Stimulated activated CD8-positive, alpha-beta memory T cell treated with anti-CD3 and anti-CD28 coated beads, Interleukin-12 subunit alpha, Interleukin-12 subunit beta, amount 100 ng/mL, for 4 hours (primary cell): ENCODE data around the gene CELF4.

Source experiments
- DNase-seq: peaks from one replicate; pipeline ENCODE4 v3.0.0-alpha.2; 2020; ENCODE audit warnings: low read depth

CELF4 gene

DNA sequence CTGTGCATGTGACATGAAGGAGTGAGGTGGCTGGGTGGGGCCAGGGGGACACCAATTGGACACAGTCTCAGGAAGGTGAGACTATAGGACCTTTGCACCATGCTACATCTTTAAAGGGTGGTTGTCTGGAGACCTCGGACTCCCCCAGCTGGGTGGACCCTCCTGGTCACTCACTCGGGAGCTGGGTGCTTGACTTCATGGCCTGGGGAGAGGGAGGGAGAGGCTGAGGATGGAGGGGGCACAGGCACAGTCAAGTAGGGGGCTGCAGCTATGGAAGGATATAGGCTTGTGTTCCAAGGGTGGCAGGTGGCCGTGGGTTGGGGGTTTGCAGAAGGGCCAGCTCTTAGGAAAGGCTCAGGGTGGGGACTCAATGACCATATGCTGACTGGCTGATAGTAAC, 7.1 kb upstream of the CELF4 start:
- no peak for DNase-seq

DNA sequence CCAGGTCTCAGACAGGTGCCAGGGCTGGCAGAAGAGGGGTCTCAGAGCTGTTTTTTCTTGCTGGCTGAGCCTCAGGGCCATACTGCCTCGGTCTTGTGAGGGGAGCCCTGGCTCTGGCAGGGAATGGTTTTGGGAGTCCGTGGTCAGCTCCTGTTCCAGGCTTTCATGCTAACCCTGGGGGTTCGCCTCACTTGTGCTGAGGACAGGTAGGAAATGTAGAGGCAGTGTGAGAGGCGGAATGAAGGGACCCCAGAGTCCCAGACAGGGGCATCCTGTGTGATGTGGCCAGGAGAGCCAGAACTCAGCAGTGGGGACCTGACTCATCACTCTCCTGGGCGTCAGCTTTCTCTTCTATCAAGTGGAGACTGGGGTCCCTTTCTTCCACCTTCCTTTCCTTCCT, 5.7 kb upstream of the CELF4 start:
- no peak for DNase-seq

DNA sequence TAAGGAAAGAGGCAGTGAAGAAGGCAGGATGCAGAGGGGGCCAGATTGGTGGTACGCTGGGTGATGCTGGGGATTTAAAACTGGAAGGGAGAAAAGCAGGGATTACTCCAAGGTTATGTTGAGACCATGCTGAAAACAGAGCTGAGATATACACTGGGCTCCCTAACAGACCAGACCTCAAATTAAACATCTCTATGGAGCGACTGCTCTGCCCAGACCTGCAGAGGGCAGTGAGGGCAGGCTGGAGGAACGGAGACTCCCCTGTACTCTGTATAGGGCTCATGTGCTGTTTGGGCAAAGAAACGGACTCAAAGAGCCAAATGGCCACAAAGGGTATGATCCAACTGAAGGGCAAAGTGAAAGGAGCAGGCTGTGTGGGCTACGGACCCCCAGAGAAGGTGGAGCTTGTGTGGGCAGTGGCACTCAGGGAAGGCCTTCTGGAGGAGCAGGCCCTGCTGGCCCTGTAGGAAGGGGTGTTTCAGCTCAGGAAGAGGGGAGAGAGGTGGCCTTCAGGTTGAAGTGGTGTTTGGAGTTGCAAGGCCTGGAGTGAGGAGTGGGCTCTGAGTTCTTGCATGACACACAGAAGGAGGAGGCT, 4.8 kb upstream of the CELF4 start:
- DNase-seq = no peak

DNA sequence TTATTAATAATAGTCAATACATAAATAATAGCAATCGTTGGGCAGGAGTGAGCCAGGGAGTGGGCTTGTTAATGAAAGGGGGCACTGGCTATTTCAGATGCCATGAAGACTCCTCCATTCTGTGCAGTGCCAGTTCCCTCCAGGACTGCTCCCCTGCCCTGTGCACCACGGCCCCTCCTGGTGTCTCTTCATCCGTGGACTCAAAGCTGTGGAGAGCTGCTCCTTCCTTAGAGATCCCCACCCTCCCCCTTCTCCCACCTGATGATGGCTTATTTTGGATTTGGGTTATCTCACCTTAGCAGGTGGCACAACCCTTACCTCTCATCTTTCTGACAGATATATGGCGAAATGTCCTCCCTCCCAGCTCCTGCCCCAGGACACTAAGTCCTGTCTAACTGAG, 3.1 kb upstream of the CELF4 start:
- no peak for DNase-seq

DNA sequence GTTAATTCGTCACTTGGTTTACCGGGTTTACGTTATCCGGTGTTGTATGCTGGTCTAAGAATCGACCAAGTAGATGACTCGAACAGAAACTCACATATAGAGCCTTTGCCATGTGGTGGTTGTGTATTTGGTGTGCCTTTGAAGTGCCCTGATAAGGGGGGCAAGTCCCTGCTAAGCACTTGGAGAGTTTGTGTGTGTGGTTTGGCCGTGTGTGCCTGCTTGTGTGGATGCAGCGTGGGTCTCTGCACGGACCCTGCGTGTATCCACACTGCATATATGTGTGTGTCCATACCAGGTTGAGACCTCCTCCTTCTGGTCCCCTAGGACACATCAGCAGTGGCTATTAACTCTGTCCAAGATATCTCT, 2.4 kb upstream of the CELF4 start:
- DNase-seq = no peak

DNA sequence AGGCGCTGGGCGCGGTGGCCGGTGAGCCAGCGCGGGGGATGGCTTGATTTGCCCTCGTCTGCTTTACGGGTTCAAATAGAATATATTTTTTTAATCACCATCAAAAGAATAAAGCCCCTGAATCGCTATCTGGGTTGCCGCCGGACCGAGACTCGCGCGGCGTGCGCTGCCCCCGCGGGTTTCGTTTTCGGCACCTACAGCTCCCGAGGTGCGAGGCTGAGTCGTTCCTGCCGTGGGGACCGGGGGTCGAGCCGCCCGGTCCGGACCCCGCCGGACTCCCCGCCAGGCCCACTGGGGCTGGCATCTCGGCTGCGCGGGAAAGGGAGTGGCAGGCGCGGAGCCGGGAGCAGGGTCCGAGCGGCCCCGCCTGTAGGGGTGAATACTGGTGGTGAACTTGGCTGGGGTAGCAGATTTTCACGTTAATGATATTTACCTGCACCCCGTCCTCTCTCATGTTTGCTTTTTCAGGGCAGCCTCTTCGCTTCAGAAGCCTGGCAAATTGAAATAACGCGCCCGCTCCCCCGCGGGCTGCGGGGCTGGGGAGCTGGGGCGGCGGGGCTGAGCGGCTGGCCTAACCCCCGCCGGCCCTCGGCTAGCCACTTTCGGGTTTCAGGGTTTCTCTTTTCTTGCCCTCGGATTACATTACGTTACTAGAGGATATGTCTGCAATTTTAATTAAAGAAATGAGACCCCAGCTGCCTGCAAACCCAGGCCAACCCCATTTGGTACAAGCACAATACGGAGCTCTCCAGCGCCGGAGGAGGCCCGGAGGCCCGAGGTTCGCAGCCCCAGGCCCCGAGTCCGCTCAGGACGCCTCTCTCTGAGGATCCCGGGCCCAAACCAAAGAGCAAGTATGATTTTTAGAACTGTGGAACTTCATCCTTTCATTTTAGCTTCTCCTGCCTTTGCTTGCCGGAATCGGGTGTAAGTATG, 1.7 kb upstream of the CELF4 start:
- DNase-seq = no peak

DNA sequence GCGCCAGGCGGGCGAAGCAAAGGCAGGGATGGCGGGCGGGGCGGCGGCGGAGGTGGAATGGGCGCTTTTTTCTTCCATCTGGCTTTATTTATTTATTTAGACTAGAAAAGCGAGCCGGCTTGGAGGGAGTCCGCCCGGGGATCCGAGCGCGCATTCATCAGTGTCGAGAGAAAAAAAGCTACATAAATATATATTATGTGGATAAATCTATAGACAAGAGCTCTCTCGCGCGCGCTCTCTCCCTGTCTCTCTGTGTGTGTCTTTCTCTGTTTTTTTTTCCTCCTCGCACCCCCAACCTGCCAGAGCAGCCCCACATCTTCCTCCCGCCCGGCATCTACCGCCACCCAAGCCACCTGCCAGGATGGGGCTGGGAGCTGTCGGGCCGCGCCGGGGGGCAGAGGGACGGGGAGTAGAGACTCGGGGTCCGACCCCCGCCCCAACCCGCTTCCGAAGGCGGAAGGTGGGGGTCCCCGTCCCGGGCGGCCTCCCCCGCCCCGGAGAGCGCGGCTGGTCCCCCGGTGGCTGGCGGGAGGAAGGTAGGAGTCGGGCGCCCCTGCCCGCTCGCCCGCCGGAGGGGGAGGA, 972 bp upstream of the CELF4 start:
- no peak for DNase-seq

DNA sequence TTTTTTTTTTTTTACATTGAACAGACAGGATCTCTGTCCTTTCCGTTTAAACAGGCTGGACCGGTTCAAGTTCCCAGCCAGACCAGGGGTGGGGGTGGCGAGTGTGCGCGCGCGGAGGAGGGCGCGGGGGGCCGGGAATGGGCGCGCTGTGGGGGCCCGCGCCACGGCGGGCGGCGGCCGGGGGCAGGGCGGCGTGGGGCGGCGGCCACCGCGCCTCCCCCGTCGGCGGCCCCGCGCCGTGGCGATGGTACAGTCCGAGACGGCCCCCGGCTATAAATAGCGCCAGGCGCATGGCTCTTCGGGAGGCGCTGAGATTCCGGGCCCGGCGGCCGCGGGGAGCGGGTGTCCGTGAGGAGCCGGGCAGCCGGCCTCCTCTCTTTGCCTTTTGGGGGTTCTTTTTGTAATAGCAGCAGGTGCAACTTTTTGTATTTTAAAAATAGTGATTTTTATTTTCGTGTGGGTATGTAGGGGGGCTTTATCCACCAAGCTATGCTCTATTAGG, 430 bp upstream of the CELF4 start:
- no peak for DNase-seq

DNA sequence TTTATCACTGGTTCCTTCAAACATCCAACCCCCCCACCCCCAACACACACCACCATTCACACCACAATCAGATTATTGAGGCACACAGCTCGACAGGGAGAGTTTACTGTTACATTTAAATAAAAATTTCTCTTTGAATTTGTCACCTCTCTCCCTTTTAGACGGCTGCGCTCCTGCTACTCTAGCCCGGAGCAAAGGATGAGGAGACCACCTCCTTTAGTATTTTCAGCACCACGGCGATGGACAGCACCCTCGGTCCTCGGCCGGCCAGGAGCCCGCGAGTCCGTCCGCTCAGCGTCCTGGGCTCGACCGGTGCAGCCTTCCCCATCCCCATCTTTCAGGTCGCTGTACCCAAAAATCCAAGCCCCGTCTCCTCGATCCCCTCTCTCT, 892 bp downstream of the CELF4 start:
- DNase-seq = no peak

DNA sequence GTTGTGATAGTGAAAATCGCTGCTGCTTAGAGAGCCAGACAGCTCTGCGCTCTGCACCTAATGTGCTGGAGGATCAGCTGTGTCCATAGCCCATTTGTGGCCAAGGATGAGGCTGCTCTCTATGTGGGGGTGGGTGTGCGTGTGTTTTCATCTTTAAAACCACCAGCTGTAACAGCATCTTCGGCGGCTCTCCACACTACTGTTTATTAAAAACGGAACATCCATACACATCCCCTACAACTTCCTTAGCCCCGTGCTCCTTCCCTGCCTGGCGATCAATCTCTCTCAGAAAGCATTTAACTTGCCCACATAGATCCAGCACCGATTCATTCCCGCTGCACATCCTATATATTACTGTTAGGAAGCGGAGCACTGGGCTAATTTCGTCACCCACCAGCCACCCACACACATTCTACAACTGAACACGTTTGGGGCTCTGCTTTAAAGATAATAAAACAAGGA, 1.6 kb downstream of the CELF4 start:
- DNase-seq = no peak

DNA sequence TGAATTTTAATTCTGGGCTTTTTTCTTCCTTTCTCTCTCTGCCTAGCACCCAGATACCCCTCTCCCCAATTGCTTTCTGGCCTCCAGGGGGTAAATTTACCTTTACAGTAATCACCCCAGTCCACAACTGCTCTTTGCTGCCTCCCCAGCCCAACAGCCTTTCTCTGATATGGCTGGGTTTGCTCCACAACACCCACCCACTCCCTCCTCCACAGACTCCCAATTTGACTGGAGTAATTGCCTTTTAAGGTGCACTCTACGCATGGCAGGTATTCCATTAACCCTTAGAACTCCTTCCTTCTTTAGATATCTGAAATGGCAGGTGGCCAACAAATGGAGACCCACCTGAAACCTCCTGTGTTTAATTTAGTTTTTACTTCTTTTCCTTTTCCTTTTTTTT, 3.6 kb downstream of the CELF4 start:
- DNase-seq = no peak

DNA sequence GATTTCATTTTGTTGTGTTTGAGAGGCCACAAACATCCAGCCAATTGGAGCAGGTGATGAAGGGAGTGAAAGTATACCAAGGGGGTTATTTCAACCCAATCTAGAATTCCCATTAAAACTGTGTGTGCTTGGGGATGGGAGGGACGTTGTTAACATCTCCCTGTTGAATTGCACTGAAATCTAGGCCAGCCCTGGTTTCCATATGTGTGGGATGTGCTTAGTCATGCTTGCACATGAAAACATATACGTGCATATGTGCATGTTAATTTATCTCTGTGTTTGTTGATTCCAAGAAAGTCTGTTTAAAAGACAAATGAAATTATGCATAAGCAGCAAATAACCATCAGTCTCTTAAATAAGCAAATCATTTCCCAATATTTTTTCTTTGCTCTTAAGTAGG, 5.6 kb downstream of the CELF4 start:
- no peak for DNase-seq

DNA sequence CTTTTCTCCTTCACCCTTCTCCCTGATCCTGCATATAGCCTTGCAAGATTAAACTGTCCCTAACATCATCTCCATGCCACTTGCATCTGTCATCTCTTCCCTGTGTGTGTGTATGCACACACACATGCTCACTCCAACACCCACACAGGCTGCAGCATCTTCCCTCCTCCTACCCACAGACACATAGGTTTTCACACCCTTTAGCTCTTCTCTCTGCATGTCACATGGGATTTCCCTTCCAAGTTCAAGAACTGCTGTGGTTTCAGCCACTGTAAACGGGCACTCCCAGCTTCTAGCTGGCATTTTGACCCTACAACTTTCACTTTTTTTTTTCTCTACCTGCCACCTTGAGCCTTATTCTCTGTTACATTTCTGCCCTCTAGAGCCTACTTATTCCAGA, 6.4 kb downstream of the CELF4 start:
- no peak for DNase-seq

DNA sequence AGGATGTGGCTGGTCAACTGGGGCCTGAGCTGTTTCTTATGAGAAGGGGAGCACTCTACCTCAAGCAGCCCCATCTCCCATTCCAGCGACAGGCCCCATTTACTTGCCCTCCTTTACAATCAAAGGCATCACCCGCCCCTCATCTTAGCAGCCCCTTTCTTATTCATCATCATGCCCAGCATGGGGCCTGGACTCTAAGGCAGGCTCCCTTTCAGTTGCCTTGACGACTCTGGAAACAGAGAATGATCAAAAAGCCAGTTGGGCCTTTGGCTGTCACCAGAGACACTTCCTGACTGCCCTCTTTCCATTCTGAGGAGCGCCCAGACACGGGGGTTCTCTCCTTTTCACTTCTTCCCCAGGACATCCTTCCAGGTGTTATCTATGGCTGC, 11.2 kb downstream of the CELF4 start:
- no peak for DNase-seq

DNA sequence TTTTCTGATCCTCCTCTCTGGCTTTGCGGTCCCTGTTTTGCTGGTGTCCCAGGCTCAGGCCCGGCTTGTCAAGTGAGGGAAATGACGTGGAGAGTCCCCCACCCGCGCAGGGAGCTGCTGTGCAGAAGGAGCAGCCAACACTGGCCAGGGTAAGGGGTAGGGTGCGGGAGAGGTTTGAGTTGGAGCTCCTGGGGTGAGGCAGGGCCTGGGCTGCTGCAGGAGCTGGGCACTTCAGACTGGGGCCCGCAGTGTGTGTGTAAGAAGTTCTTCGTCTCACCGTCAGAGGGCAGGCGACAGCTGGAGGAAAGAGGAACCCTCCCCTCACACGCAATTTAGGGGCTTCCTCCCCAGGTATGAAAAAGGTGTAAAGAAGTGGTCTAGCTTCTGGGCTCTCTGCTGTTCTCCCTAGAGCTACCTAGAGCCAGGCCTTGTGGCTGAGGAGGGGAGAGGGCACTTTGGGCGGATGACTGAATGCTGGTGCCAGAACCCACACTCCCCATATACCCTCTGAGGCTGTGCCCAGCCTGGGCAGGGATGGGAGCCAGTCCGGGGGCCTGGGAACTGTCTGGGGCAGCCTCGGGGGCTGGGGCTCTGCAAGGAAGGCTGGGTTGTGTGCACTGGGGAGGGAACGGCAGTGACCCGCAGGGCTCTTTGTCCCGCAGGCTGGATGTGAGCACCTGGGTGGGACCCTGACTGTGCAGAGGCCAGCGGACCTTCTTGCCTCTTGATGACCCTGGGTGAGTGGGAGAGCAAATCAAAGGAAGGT, 11.8 kb downstream of the CELF4 start:
- DNase-seq = no peak

DNA sequence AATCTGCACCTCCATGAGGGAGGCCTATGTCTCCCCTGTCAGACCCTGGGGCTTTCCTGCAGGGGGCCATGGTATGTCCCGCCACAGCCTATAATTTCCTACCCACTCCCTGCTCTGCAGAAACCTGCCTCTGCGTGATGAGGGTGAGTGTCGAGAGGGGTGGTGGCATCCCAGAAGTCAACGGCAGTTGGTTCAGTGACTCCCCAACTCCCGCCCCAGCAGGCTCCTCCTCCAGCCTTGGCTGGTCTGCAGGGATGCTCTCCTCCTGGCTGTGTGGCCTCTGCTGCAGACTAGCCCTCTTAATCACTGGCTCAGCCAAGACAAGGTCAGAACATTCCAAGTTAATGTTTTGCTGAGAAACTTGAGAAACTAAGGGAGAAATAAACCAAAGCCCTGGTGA, 13.3 kb downstream of the CELF4 start:
- no peak for DNase-seq

DNA sequence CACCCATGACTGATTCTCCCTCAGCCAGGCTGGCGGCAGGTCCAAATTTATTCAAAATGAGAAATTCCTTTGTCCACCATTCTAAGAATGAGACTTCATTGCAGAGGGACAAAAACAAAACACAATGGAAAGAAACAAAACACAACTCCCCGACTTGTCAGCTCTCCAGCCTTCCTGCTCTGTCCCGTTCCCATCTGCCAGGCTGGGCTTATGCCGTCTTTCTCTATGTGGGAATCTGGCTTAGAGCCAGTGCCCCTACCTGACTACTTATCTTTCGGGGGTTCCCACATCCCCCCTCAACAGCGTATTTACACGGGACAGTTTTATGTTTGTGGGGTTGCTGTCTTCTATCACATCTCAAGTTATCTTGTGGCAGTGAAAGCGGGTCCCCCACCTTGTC, 13.8 kb downstream of the CELF4 start:
- no peak for DNase-seq

DNA sequence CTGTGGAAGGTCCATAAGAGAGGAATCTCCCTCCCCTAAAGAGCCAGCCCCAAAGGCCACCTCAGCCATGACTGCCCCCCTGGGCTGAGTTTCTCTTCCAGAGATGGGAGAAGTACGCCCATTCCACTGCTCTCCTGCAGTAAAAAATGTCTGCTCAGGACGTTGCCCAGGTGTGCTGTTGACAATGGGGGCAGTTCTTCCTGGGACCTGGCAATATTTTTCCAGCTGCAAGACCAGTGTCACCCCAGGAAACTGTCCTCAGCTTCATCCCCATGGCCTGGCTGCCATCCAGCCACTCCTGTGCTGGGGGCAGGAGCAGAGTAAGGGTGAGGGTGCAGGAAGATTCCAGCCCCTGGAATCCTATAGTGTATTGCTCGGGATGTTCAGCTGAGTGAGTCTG, 14.3 kb downstream of the CELF4 start:
- DNase-seq = no peak

DNA sequence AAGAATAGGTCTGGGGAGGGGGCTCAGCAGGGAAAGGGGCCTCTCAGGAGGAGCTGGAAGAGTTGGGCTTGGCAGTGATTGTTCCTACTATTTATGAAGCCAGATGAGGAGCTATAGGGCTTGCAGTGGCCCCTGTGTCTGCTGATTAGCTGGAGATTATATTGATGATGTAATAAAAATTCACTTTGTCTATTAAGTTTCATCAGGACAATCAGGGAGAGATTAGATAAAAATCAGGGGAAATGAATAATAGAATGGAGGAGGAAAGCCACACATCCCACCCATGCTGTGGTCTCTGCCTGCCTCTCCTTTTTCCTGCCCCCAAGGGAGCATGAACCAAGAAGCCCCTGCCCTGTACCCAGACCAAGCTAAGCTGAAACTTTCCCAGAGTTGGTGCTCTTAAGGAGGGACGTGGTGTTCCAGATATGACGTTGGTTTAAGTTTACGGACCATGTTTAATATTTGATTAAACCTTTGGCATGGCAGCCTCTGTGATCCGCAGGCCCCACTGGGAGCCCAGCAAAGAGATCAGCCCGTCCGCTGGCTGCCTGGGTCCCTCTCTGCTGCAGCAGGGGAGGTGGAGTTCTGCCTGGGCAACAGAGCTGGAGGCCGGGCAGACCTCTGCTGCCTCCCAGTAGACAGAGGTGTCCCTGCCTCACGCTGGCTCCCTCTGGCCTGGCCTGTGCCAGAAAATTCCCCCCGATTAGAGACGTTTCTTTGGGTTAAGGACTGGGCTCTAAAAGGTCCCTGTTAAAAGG, 15.3 kb downstream of the CELF4 start:
- DNase-seq = no peak

DNA sequence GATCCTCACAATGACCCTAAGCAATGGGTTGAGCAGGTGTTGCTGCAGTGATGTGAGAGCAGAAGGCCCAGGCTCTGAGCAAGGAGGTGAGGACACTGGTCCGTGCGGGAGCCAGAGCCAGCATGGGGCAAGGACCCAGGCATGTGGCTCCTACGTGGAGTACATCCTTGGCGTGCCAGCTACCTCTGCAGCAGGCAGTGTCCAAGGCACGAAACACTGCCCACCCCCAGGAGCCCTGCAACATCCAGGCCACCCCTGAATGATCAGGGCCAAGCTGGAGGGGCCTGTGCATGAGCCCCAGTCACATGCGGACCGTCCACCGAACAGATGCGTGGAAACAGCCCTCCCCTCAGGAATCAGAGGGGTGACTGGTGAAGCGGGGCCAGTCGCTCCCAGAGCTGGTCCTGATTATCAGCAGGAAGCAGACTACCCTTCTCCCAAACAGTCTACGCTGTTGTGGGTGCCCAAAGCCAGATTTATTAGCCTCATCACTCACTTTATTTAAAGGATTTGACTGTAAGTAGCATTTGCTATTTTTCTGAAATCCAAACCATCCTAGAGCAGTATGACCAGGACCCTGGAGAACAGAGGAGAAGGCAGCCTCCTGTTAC, 16.8 kb downstream of the CELF4 start:
- no peak for DNase-seq

DNA sequence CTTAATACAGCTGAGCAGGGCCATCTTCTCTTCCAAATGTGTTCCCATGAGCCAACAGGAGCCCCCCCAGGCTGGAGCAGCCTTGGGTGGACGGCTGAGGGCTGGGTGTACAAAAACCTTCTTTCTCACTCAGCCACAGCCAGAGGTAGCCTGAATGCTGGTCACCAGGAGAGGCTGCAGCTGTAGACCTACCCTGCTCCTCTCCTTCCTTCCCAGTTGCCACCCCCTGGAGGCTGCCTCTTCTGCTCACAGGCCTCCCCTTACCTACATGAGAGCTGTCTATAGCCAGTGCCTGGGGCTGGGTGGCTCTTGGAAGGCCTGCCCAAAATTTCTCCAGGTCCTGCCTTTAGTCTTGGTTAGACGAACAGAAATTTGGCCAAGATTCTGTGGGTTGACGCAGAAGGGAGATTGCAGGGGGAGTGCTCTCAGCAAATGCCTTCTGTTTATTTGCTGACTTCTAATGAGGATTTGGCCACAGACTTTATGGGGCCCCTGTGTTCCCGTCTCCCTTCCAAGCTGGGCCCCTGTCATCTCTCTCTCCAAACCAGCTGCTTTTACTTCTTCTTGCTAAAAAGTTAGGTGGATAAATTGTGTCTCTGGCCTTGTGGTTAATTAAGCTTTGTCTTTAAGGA, 18.3 kb downstream of the CELF4 start:
- DNase-seq = no peak
